ENCODE measurements around the gene ERI3. TPM values are rescaled to one million over a fixed set of nuclear protein-coding genes. Genes with fewer than 3 reads are reported as not detected.

ERI3 gene
- total and polyA plus RNA-seq, 2 of the 4 experiments (the other 2 are of a cell fraction), result 56.6 to 70.9 TPM

- in situ Hi-C loops (cut with MboI; ENCODE audit: low sequenced_read_pairs), result no loop called here
- ATAC-seq (ENCODE audit: low read depth) (no peak), DNase-seq (no peak)
- no peaks in the 10 kb centered on the region for H3K27me3 ChIP-seq (ENCODE audit: control insufficient read depth, insufficient read depth, low read length)
- no peaks in the 10 kb centered on the region for H4K20me1 ChIP-seq (ENCODE audit: insufficient read depth, low read length)
- H3K4me2 ChIP-seq (ENCODE audit: low read depth, low read length), result no peak overlapping the region
- no peak overlapping the region for H2BK120ac ChIP-seq (ENCODE audit: low read depth, low read length)
- no peak overlapping the region for H3K23ac ChIP-seq (ENCODE audit: low read depth, low read length)
- no peaks in the 10 kb centered on the region for H3K4me1 ChIP-seq (ENCODE audit: control insufficient read depth, insufficient read depth, low read length)
- TF ChIP-seq RFX5 (IDR thresholded peaks at IDR 0.05; ENCODE audit: low read depth, low read length), result no peak
- TF ChIP-seq ELK1 (IDR thresholded peaks at IDR 0.05; ENCODE audit: borderline replicate concordance, low read depth, low read length), result no peak
- TF ChIP-seq CEBPB (IDR thresholded peaks at IDR 0.05; ENCODE audit: low read depth, low read length), result no peak
- TF ChIP-seq, protein P1, sequence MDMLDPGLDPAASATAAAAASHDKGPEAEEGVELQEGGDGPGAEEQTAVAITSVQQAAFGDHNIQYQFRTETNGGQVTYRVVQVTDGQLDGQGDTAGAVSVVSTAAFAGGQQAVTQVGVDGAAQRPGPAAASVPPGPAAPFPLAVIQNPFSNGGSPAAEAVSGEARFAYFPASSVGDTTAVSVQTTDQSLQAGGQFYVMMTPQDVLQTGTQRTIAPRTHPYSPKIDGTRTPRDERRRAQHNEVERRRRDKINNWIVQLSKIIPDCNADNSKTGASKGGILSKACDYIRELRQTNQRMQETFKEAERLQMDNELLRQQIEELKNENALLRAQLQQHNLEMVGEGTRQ (IDR thresholded peaks at IDR 0.05; ENCODE audit: low read depth, low read length), result no peak
- H3K4me3 ChIP-seq (ENCODE audit: insufficient read depth, low read depth, low read length), result no peak overlapping the region
- peaks cover 6% of the 10 kb centered on the region; the same call in 1 of the 2 replicates for H3K9me1 ChIP-seq (ENCODE audit: insufficient read depth, low read length)
- no peaks in the 10 kb centered on the region for H3K79me1 ChIP-seq (ENCODE audit: low read depth in 1 of 2, low read length in 2 of 2)
- H3K9ac ChIP-seq (ENCODE audit: low read depth, low read length), result no peak overlapping the region
- intact Hi-C loops (cut with micrococcal nuclease), result no loop called here
- no peak overlapping the region for H2AFZ ChIP-seq (replicated peaks; ENCODE audit: low read length, poor library complexity)
- H4K91ac ChIP-seq (ENCODE audit: insufficient read depth, low read depth, low read length), result no peak overlapping the region
- H3K18ac ChIP-seq (ENCODE audit: low read depth, low read length), result no peak overlapping the region
- H4K8ac ChIP-seq (ENCODE audit: low read depth in 2 of 2, low read length in 2 of 2), result no peak overlapping the region
- no peak overlapping the region for H2BK15ac ChIP-seq (ENCODE audit: low read depth, low read length)
- H3K14ac ChIP-seq (replicated peaks; ENCODE audit: low read depth, low read length), result no peak overlapping the region
- H3K36me3 ChIP-seq (ENCODE audit: control insufficient read depth, insufficient read depth, low read length), result peaks cover 34% of the 10 kb centered on the region
- H4K5ac ChIP-seq (ENCODE audit: low read depth, low read length), result no peak overlapping the region
- no peak overlapping the region for H3K4ac ChIP-seq (ENCODE audit: low read depth, low read length)
- no peaks in the 10 kb centered on the region for H3K9me3 ChIP-seq (ENCODE audit: control insufficient read depth, insufficient read depth, low read length)
- H2BK5ac ChIP-seq (ENCODE audit: low read depth, low read length, poor library complexity, severe bottlenecking), result no peak overlapping the region
- H3K27ac ChIP-seq (ENCODE audit: insufficient read depth, low read length), result no peak overlapping the region
- H3K56ac ChIP-seq (ENCODE audit: extremely low read depth, insufficient read depth, low read length), result no peak overlapping the region
- 100% methylated on average over 1 of the region's 2 CpGs; no CpG with 5 or more reads in 1 of the 2 experiments for WGBS, 2 experiments (ENCODE audit: extremely low coverage in 2 of 2, insufficient read length in 1 of 2)
- ChIA-PET CTCF (interaction anchor here (1.2 kb wide), 1 partner anchor 94 kb away, joined by 3 read pairs; no protein-coding TSS in a partner anchor), POLR2A (ENCODE audit: unreplicated experiment) (no interaction called here)
- H2BK20ac ChIP-seq (ENCODE audit: low read depth, low read length), result no peak overlapping the region
- BruUV-seq (replicated peaks), result no TSS peak
- dilution Hi-C loops (cut with HindIII; ENCODE audit: low sequenced_read_pairs, unreplicated experiment), result no loop called here
- H2AK9ac ChIP-seq (replicated peaks; ENCODE audit: low read depth, low read length, poor library complexity), result no peak overlapping the region
- H2AK5ac ChIP-seq (ENCODE audit: low read depth, low read length), result no peak overlapping the region
Observed at GRCh38 chr1:44284184-44284583, 70.9 kb downstream of the ERI3 start.

Data from IMR-90 (cell line).